SK-N-SH treated with all-trans-retinoic acid at 6 μM for 48 hours (cell line): ENCODE data around the gene KDSR.
A peak's percentile ranks its signal among the peaks of the same experiment; 100 is the strongest.

ENCODE experiments used
- ATAC-seq: fragments of 200-7000 bp; cut with Tn5 transposase; 3 replicates; pipeline ENCODE4 v1.9.1; 2020; ENCODE audit warnings: mild to moderate bottlenecking, moderate library complexity
- ARNTL ChIP-seq: fragments of 450-650 bp; formaldehyde crosslinking; IDR thresholded peaks from 2 replicates; pipeline ENCODE4 v1.5.0; 2020; ENCODE audit warnings: low read depth, mild to moderate bottlenecking, moderate library complexity, borderline replicate concordance
- BACH2 ChIP-seq: fragments of 250-450 bp; sonication (Bioruptor Pico); IDR thresholded peaks from 2 replicates; pipeline ENCODE4 v1.9.0; 2021; ENCODE audit warnings: mild to moderate bottlenecking, borderline replicate concordance
- CSDC2 ChIP-seq: fragments of 250-450 bp; sonication (Bioruptor Pico); IDR thresholded peaks from 2 replicates; pipeline ENCODE4 v1.5.0; 2020; ENCODE audit warnings: mild to moderate bottlenecking, moderate library complexity
- ESRRG ChIP-seq: fragments of 250-450 bp; sonication (Bioruptor Pico); IDR thresholded peaks from 2 replicates; pipeline ENCODE4 v1.6.1; 2021; ENCODE audit warnings: mild to moderate bottlenecking
- GLIS3 ChIP-seq: fragments of 250-450 bp; sonication (Bioruptor Pico); IDR thresholded peaks from 2 replicates; pipeline ENCODE4 v1.5.0; 2020; ENCODE audit warnings: mild to moderate bottlenecking, moderate library complexity
- ISL1 ChIP-seq: fragments of 250-450 bp; sonication (Bioruptor Pico); IDR thresholded peaks from 2 replicates; pipeline ENCODE4 v2.1.2; 2022; ENCODE audit warnings: mild to moderate bottlenecking, moderate library complexity
- OSR1 ChIP-seq: fragments of 250-450 bp; sonication (Bioruptor Pico); IDR thresholded peaks from 2 replicates; pipeline ENCODE4 v1.8.0; 2022; ENCODE audit warnings: moderate library complexity, mild to moderate bottlenecking, inconsistent platforms
- PPARA ChIP-seq: fragments of 250-450 bp; sonication (Bioruptor Pico); IDR thresholded peaks from 2 replicates; pipeline ENCODE4 v1.5.0; 2020; ENCODE audit warnings: mild to moderate bottlenecking, borderline replicate concordance
- RARB ChIP-seq: fragments of 250-450 bp; sonication (Bioruptor Pico); IDR thresholded peaks from 2 replicates; pipeline ENCODE4 v1.8.0; 2021; ENCODE audit warnings: mild to moderate bottlenecking, moderate library complexity
- SNAI2 ChIP-seq: fragments of 250-450 bp; sonication (Bioruptor Pico); IDR thresholded peaks from 2 replicates; pipeline ENCODE4 v1.5.0; 2020; ENCODE audit warnings: mild to moderate bottlenecking, moderate library complexity
- TCF4 ChIP-seq: fragments of 250-450 bp; sonication (Bioruptor Pico); IDR thresholded peaks from 2 replicates; pipeline ENCODE4 v1.8.0; 2021; ENCODE audit warnings: mild to moderate bottlenecking, moderate library complexity, borderline replicate concordance
- ZC3H10 ChIP-seq: fragments of 250-450 bp; sonication (Bioruptor Pico); IDR thresholded peaks from 2 replicates; pipeline ENCODE4 v1.5.1; 2021; ENCODE audit warnings: mild to moderate bottlenecking, moderate library complexity
- ZFP3 ChIP-seq: fragments of 250-450 bp; sonication (Bioruptor Pico); IDR thresholded peaks from 2 replicates; pipeline ENCODE4 v1.5.0; 2020; ENCODE audit warnings: mild to moderate bottlenecking, moderate library complexity
- ZNF565 ChIP-seq: fragments of 450-650 bp; formaldehyde crosslinking; conservative IDR thresholded peaks from 2 replicates; pipeline ENCODE4 v1.5.0; 2020; ENCODE audit warnings: low read depth, mild to moderate bottlenecking, moderate library complexity
- ZNF70 ChIP-seq: fragments of 450-650 bp; formaldehyde crosslinking; IDR thresholded peaks from 2 replicates; pipeline ENCODE4 v1.5.0; 2020; ENCODE audit warnings: mild to moderate bottlenecking, moderate library complexity
- ZNF8 ChIP-seq: fragments of 450-650 bp; formaldehyde crosslinking; IDR thresholded peaks from 2 replicates; pipeline ENCODE4 v1.5.0; 2020; ENCODE audit warnings: mild to moderate bottlenecking, moderate library complexity
- TF ChIP-seq, protein P1 (sequence below): fragments of 250-450 bp; sonication (Bioruptor Pico); IDR thresholded peaks from 2 replicates; pipeline ENCODE4 v1.8.0; 2021; ENCODE audit warnings: low read depth, mild to moderate bottlenecking, moderate library complexity, borderline replicate concordance
- TF ChIP-seq, protein P2 (sequence below): fragments of 250-450 bp; sonication (Bioruptor Pico); IDR thresholded peaks from 2 replicates; pipeline ENCODE4 v1.5.1; 2020; ENCODE audit warnings: low read depth, mild to moderate bottlenecking, moderate library complexity
- TF ChIP-seq, protein P3 (sequence below): fragments of 250-450 bp; sonication (Bioruptor Pico); IDR thresholded peaks from 2 replicates; pipeline ENCODE4 v1.5.0; 2020; ENCODE audit warnings: mild to moderate bottlenecking, moderate library complexity
- TF ChIP-seq, protein P4 (sequence below): fragments of 250-450 bp; sonication (Bioruptor Pico); IDR thresholded peaks from 2 replicates; pipeline ENCODE4 v1.8.0; 2020; ENCODE audit warnings: mild to moderate bottlenecking, moderate library complexity, borderline replicate concordance
- TF ChIP-seq, protein P5 (sequence below): fragments of 250-450 bp; sonication (Bioruptor Pico); IDR thresholded peaks from 2 replicates; pipeline ENCODE4 v1.5.1; 2021; ENCODE audit warnings: mild to moderate bottlenecking, moderate library complexity

The KDSR gene

DNA sequence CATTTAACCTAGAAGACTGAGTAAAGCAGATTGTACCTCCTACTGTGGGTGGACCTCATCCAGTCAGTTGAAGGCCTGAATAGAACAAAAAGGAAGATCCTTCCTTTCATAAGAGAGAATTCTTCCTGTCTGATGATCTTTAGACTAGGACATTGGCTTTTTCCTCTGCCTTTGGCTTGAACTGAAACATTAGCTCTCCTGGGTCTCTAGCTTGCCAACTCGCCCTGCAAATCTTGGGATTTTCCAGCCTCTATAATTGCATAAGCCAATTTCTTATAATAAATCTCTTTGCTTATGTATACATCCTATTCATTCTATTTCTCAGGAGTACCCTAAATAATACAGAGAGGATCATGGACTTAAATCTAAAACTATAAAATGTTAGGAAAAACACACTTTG lies 6.2 kb upstream of the KDSR start (continued):
- TF ChIP-seq, protein P1, sequence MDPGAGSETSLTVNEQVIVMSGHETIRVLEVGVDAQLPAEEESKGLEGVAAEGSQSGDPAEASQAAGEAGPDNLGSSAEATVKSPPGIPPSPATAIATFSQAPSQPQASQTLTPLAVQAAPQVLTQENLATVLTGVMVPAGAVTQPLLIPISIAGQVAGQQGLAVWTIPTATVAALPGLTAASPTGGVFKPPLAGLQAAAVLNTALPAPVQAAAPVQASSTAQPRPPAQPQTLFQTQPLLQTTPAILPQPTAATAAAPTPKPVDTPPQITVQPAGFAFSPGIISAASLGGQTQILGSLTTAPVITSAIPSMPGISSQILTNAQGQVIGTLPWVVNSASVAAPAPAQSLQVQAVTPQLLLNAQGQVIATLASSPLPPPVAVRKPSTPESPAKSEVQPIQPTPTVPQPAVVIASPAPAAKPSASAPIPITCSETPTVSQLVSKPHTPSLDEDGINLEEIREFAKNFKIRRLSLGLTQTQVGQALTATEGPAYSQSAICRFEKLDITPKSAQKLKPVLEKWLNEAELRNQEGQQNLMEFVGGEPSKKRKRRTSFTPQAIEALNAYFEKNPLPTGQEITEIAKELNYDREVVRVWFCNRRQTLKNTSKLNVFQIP (CRISPR knock-in tag): no peak
- no peak for TF ChIP-seq ZNF565 (CRISPR knock-in tag)
- no peak for TF ChIP-seq PPARA (CRISPR knock-in tag)
- TF ChIP-seq ZC3H10 (CRISPR knock-in tag): no peak
- no peak for TF ChIP-seq TCF4
- TF ChIP-seq CSDC2 (CRISPR knock-in tag): no peak
- no peak for TF ChIP-seq ISL1
- no peak for TF ChIP-seq ARNTL (CRISPR knock-in tag)
- TF ChIP-seq RARB: no peak
- TF ChIP-seq, protein P2, sequence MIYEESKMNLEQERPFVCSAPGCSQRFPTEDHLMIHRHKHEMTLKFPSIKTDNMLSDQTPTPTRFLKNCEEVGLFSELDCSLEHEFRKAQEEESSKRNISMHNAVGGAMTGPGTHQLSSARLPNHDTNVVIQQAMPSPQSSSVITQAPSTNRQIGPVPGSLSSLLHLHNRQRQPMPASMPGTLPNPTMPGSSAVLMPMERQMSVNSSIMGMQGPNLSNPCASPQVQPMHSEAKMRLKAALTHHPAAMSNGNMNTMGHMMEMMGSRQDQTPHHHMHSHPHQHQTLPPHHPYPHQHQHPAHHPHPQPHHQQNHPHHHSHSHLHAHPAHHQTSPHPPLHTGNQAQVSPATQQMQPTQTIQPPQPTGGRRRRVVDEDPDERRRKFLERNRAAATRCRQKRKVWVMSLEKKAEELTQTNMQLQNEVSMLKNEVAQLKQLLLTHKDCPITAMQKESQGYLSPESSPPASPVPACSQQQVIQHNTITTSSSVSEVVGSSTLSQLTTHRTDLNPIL: no peak

DNA sequence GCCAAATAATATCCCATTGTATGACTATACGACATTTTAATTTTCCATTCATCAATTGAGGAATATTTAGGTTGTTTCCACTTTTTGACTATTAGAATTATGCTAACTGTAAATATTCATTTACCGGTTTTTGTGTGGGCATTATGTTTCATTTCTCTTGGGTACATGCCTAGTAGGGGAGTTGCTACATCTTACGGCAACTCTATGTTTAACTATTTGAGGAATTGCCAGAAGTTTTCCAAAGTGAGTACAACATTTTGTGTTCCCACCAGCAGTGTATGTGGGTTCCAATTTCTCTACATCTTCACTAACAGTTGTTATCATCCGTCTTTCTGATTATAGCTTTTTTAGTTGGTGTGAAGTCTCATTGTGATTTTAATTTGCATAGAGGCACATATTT lies 1.6 kb upstream of the KDSR start:
- no peak for TF ChIP-seq SNAI2 (CRISPR knock-in tag)
- no peak for TF ChIP-seq ISL1
- TF ChIP-seq OSR1 (CRISPR knock-in tag): no peak
- TF ChIP-seq ZC3H10 (CRISPR knock-in tag): no peak
- TF ChIP-seq, protein P2: no peak
- TF ChIP-seq TCF4: no peak
- TF ChIP-seq, protein P3, sequence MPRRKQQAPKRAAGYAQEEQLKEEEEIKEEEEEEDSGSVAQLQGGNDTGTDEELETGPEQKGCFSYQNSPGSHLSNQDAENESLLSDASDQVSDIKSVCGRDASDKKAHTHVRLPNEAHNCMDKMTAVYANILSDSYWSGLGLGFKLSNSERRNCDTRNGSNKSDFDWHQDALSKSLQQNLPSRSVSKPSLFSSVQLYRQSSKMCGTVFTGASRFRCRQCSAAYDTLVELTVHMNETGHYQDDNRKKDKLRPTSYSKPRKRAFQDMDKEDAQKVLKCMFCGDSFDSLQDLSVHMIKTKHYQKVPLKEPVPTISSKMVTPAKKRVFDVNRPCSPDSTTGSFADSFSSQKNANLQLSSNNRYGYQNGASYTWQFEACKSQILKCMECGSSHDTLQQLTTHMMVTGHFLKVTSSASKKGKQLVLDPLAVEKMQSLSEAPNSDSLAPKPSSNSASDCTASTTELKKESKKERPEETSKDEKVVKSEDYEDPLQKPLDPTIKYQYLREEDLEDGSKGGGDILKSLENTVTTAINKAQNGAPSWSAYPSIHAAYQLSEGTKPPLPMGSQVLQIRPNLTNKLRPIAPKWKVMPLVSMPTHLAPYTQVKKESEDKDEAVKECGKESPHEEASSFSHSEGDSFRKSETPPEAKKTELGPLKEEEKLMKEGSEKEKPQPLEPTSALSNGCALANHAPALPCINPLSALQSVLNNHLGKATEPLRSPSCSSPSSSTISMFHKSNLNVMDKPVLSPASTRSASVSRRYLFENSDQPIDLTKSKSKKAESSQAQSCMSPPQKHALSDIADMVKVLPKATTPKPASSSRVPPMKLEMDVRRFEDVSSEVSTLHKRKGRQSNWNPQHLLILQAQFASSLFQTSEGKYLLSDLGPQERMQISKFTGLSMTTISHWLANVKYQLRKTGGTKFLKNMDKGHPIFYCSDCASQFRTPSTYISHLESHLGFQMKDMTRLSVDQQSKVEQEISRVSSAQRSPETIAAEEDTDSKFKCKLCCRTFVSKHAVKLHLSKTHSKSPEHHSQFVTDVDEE (CRISPR knock-in tag): no peak
- no peak for TF ChIP-seq ZFP3 (CRISPR knock-in tag)
- TF ChIP-seq ARNTL (CRISPR knock-in tag): no peak
- no peak for TF ChIP-seq ZNF70 (CRISPR knock-in tag)
- no peak for TF ChIP-seq ZNF565 (CRISPR knock-in tag)
- TF ChIP-seq, protein P4, sequence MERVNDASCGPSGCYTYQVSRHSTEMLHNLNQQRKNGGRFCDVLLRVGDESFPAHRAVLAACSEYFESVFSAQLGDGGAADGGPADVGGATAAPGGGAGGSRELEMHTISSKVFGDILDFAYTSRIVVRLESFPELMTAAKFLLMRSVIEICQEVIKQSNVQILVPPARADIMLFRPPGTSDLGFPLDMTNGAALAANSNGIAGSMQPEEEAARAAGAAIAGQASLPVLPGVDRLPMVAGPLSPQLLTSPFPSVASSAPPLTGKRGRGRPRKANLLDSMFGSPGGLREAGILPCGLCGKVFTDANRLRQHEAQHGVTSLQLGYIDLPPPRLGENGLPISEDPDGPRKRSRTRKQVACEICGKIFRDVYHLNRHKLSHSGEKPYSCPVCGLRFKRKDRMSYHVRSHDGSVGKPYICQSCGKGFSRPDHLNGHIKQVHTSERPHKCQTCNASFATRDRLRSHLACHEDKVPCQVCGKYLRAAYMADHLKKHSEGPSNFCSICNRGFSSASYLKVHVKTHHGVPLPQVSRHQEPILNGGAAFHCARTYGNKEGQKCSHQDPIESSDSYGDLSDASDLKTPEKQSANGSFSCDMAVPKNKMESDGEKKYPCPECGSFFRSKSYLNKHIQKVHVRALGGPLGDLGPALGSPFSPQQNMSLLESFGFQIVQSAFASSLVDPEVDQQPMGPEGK (CRISPR knock-in tag): no peak
- TF ChIP-seq, protein P1 (CRISPR knock-in tag): no peak
- TF ChIP-seq CSDC2 (CRISPR knock-in tag): no peak
- no peak for ATAC-seq

DNA sequence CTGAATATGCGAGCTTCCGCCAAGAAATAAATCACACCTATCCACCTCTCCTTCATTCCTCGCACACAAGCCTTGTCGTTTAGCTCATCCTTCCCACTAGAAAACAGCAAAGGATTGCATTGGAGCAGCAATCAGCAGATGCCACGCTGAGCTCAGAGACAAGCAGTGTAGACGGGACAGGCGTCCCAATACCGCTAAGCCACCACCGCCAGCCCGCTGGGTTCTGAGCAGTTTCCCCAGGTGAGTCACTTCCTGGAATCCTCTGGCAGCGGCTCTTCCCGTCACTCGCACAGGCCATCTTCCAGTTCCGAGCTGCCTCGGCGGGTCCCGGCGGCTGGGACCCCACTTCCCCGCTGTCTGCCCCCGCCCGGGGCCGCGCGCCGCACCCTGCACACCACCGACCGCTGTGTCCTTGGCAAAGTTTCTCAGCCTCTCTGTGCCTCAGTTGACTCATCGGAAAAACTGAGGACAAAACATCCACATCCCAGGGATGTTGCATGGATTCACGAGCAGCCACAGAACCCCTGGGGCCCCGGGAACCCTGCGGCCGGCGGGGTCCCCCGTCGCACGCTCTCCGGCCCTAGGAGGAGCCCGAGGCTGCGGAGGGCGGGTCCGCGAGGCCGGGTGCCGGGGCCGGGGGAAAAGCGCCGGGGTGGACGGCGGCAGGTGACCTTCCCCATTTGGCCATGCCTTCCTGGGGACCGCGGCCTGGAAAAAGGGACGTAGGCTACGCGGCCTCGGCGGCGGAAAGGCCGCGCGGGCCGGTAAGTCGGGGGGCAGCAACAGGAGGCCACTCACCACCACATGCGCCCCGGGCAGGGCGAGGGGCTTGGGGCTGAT lies 573 bp downstream of the KDSR start:
- ATAC-seq: peak; percentile 47
- TF ChIP-seq ZNF8 (CRISPR knock-in tag) (no peak), OSR1 (CRISPR knock-in tag) (no peak), BACH2 (CRISPR knock-in tag) (no peak), ZNF70 (CRISPR knock-in tag) (no peak), GLIS3 (no peak), ESRRG (CRISPR knock-in tag) (no peak), SNAI2 (CRISPR knock-in tag) (no peak), RARB (no peak)
- TF ChIP-seq, protein P1 (CRISPR knock-in tag): no peak
- TF ChIP-seq, protein P5, sequence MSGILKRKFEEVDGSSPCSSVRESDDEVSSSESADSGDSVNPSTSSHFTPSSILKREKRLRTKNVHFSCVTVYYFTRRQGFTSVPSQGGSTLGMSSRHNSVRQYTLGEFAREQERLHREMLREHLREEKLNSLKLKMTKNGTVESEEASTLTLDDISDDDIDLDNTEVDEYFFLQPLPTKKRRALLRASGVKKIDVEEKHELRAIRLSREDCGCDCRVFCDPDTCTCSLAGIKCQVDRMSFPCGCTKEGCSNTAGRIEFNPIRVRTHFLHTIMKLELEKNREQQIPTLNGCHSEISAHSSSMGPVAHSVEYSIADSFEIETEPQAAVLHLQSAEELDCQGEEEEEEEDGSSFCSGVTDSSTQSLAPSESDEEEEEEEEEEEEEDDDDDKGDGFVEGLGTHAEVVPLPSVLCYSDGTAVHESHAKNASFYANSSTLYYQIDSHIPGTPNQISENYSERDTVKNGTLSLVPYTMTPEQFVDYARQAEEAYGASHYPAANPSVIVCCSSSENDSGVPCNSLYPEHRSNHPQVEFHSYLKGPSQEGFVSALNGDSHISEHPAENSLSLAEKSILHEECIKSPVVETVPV (CRISPR knock-in tag): no peak
